Hippocampal formation (tissue), 2 donors: ENCODE results near the gene DIP2C.
"Not testable (repeated sequence)": the region's sequence is repeated elsewhere in the genome, so short reads cannot be mapped to it uniquely, and the experiment has no call there.

ENCODE experiments used
- DNase-seq, 2 donors: peaks; one replicate each; lab custom pipeline; 2025; lab: John Stamatoyannopoulos, UW

Gene DIP2C

DNA sequence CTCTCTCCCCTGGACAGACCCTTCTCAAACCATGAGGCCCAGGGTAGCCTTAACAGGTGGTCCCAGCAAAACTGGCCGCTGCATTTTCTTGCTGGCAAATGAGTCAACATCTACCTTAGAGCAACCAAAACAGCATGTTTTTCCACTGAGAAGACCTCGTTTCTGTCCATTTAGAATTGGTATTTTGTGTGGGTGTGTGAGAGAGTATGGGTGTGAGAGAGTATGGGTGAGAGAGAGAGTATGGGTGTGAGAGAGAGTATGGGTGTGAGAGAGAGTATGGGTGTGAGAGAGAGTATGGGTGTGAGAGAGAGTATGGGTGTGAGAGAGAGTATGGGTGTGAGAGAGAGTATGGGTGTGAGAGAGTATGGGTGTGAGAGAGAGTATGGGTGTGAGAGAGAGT is 157.1 kb downstream of the DIP2C start:
- DNase-seq, result not testable (repeated sequence)

DNA sequence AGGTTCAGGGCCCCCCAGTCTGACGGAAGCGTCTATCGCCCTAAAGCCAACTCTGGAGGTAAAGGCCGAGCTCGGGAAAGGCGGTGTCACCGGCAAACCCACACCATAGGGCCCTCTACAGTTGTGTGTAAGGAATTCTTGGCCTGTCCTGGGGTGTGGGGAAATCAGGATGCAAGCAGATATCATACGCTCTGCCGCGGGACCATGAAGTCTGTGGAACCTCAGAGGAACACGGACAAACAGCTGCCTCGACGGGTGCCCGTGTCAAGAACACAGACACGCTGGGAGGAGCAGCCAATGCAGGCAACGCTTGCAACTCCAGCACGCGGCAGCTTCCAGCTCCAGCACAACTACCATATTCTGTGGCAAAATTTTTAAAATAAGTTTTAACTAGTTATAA is 157.9 kb downstream of the DIP2C start:
- DNase-seq, result no peak

DNA sequence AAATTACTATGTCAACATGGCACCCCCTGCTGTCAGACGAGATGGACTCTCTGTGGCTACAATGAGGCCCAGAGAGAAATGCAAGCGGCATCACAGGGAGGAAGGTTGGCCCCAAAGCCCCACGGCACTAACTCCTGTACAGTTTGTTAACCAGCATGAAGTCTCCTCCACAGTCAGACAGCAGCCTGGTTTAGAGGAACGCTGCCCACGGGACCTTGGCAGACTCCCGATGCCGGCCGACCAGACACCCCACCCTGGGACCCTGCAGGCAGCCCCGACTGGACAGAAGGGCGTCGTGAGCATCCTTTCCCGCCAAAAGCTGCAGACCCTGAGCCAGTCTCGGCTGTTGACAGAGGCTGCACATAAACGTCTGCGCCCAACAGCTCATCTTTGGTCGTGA is 158.8 kb downstream of the DIP2C start:
- DNase-seq, result no peak

DNA sequence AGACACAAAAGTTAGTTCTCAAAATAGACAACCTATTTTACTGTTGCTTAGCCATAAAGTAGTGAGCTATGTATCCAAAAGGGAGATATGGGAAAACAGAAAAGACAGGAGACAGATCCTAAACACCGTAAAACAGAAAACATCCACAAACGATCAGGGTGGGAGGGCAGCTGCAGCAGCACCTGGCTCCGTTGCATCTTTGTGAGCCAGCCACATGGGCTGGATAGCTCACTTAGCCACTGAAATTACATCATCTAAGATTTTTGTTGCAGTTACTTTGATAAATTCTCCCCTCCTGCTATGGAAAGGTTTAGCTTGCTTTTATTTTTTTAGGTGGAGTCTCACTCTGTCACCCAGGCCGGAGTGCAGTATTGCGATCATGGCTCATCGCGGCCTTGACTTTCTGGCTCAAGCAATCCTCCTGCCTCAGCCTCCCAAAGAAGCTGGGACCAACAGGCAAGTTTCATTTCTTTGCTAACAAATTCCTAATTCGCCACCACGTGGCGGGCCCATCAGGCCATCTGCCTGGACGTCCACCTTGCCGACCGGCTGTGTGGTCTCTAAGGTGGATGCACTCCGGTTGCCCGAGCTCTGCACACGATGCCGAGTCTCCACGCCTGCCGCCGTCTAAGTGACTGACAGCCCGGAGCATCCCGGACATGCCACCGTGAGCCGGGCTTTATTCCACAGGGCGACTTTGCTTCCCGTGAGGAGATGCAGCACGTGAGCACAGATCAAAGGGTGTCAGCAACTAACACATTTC is 159.8 kb downstream of the DIP2C start:
- no peak for DNase-seq

DNA sequence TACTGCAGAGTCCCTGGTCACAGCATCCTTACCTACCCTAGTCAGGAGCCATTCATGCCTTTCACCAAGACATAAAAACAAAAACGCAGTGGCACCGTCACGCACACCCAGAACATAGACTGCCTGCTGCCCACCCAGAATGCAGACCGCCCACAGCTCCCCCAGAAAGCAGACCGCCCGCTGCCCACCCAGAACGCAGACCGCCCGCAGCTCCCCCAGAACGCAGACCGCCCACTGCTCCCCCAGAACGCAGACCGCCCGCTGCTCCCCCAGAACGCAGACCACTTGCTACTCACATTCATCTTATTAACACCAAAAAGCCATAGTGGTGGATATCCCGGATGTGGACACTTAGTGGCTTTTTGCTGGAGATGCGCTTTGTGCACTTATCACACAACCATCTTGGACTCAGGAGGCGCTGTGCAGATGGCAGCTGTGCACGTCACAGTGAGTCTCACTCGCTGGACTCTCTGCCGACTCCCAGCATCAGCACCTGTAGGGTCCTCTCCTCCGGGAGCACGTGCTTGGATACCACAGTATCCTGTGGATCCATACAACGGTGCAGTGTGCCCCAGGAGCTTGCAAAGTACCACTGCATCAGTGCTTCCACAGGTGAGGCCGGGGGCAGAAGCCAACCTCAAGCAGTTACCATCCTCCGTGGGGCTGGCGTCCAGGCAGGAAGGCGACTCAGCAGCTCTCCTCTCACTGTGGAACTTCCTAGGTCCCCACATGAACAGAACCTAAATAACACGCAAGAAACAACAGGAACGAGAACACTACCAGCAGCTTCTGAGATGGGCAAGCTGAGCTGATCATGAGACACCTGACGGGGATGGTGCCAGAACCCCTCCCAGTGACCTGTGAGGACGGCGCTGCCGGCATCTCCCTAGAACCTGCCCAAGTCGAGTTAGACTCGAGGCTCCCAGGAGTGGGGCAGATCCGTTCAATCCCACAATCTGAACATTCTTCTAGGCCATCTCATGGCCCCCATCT is 161.0 kb downstream of the DIP2C start:
- no peak for DNase-seq

DNA sequence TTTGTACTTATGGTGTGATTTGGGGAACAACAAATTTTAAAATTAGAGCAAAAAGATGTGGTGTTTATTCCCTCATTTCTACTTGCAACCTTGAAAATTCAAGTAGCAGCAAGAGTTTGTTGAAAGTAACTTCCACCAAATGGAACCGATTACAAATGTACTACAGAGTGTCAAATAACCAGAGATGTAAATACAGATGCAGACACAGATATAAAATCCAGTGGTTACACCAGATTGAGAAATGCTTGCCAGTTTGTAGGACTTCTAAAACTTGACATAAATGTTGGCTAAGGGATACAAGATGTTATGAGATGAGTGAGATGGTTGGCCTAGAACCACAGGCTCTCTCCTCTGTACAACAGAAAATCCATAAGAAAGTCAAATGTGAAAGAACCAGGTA is 162.1 kb downstream of the DIP2C start:
- DNase-seq, result no peak

DNA sequence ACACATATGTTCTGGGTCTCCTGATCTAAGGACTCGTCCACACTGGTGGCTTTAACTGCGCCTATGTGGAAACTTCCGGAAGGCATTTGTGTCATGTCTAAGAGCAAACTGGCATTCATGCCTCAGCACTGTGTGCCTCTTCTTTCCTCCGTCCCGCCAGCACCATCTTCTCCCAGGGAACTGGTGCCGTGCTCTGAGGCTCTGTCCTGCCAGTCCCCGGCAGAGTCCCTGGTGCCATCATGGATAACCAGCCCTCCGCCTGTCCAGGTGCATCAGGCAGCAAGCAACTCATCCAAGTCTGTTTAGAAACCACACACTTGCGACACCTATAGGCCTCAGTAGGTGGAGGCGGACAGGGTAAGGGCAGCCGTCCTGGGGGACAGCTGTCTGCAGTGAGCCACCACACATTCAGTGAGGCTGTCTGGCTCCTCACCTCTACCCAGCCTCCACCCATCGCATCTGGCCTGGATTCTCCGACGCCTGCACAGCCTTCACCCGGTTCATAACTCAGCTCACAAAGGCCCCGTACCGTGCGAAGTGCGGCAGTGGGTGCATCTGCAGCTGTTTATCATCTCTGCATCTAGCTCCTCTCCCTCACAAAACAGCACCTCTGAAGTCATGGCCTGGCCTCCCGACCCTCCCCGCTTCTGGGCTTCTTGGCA is 162.7 kb downstream of the DIP2C start:
- DNase-seq, result no peak

DNA sequence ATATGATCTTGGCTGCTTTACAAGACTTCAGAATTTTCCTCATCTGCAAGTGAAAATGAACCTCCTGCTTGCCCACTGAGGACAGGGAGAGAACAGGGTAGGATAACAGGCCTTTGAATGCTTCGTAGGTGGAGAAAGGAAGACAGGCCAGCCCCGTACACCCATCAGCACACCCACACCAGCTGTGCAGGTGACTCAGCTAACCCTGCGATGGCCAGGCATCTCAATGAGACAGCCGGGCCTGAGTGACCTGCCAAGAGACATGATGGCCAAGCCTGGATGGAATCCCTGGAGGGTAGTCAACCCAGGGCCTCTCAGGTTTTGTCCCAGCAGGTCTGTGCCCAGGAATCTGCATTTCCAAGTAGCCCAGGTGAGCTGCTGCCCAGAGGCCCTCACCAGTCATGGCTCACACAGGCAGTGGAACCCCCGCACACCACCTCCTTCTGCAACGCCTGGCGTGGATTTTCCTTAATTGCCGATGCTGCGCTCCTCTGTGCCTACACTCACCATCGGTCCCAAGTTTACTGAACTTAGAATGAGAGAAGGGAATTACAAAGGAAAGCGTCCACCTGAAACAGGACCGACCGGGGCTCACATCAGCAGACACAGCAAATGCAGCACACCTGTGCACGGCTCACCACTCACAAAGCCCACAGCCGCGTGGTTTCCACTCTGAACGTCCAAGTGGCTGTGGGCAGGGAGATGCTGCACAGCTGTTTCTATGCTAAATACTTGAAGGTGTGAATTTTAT is 163.7 kb downstream of the DIP2C start:
- no peak for DNase-seq

DNA sequence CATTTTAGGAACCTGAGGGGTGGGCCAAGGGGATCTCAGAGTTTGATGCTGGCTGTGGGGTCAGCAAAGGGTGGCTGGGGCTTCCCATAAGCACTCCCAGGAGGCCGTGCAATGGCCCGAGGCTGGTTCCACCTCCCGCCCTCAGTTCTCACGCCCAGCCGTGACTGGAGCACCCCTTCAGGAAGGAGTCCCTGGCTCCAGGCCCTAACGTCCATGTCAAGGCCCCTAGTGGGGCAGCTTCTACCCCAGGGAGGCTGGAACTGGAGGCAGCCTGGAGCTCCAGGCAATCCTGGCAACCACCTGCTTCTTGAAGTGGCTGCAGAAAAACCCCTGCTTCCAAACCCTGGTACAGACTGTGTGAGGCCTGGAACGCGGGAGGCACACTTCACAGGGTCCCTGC is 165.5 kb downstream of the DIP2C start:
- DNase-seq, result no peak

DNA sequence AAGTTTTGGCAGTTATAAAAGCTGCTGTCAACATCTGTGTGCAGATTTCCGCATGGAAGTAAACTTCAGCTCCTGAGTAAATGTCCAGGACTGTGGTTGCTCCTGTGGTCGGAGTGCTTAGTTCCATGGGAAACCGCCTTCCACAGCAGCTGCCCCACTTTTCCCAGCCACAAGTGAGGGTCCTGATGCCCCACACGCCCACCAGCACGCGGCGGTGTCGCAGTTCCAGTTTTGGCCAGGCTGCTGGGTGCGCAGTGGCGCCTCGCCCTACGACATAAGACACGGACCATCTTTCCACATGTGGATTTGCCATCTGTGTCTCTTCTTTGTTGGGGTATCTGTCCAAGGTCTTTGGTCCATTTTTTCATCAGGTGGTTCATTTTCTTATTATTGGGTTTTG is 167.1 kb downstream of the DIP2C start:
- DNase-seq, result no peak

DNA sequence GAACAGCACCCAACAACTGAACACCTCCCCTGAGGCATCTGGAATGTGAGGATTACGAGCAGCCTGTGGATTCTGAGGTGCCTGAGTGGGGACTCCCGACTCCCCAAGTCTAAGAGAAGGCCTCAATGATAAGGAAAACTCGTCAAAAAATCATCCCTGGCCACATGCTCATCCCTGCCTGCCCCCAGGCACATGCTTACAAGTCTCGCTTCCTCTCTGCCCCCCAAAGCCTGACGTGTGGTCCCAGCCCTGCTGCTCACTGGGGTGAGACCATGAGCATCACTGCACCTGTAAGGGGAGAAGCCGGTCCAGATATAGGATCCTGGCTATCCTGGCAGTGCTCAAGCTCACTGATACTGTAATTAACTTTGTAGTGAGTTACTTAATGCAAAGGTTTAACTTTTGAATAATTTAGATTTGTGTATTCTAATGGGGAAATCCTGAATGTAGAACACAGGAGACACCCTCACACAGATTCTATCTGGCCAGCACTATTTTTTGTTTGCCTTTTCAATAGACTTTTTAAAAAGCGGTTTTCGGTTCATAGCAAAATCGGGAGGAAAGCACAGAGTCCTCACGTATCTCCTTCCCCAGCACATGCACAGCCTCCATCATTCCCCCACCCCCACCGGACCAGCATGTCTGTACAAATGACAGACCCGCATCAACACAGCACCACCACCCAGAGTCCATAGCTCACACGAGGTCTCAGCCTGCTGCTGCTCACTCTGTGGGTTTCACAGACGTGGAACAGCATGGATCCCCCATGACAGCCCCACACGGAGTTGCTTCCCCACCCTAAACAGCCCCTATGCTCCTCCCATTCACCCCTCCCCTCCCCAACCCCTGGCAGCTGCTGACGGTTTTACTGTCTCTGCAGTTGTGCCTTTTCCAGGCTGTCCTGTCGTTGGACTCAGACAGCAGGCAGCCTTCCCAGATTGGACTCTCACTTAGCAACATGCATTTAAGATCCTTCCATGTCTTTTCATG is 167.9 kb downstream of the DIP2C start:
- DNase-seq, result peak in 1 of 2 donors; percentile 54

DNA sequence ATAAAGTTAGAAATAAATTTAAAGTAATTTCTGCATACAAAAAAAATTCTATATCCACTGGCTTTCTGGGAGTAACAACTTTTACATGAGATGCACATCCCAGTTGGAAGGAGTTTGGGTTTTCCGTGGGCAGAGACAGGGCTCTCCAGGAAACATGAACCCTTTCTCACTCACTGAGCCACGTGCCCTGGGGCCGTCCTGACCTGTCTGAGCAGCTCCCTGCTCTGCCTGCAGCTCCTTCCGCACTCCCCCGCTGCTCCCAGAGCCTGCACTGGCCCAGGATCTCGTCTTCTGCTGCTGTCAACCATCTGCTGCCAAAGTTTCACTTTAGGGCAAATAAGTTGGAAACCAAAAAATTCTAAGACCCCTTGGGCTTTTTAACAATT is 169.1 kb downstream of the DIP2C start:
- DNase-seq, result no peak

DNA sequence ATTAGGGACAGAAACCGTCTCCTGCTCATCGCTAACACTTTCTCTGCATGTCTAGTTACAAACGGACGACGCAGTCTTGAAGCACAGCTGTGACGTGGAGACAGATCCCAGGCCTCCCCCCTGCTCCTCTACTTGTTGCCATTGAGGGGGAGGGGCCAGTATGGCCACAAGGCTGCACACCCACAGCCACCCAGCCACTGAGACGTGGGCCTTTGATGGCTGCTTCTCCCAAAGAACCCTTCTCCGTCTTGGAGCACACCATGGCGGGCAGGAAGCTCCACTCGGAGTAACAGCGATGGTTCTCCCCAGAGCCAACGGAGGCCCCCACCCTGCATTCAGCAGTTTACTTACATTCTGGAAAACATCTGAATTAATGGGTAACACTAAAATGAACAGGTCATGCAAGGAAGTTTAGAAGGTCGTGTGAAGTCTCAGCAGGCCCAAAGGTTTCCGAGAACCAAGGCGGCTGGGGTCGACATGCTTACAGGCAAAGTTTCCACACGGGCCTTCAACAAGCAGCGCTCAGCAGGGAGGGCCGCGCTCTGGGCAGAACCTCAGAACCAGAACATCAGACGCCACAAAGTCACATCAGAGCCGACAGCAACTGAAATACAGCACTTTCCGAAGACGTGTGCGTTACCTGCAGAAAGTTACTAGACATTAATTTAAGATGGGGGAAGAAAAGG is 169.6 kb downstream of the DIP2C start:
- DNase-seq, result no peak

DNA sequence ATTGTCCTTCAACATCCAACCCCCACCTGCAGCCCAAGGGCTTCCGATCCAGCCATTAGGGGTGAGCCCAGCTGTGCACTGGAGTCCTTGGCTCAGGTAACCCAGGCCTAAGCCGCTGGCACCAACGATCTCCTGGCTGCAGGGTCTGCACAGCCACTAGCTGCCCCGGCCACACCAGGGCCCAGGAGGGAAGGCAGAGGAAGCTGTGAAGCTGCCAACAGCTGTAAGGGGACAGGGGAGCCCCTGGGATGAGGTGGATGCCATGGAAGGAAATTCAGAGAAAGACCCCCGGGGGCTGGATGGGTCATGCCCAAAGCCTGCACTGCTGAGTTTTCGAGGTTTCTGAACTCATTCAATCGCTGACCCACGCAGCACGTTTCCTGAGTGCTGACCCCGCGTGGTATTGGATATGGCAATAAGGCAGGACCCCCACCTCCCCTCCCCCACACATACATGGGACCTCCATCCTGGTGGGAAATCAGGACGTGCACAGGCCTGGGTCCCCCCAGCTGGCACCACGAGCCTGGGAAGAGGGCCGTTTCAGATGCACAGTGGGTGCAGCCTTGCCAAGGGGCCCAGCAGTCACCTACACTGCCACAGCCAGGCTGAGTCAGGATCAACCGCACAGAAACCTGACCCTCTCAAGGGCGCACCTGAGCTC is 170.3 kb downstream of the DIP2C start:
- no peak for DNase-seq

DNA sequence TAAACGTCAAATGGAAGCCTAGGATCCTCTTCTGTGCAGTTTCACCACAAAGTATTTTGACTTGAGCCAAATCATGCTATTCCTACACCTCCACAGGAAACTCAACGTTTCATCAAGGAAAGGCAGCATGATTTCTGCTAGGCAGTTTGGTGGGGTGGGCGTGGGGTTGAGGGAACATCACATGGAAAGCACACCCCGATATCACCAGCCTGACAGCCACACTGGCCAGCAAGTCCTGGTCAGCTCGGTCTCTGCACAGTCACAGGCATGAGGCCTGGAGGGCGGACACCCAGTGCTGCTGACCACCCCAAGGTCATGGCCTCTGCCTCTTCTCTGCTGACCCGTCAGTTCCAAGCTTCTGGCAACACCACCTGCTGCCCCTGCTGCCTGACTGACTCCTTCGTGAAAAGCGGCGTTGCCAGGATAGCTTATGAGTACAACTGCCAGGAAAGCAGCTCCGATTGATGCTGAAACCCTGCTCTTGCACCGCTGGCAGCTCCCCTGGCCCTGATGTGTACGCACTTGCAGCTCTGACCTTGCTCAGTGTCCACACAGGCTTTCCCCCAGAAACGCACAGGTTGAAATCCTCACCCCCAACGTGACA is 171.5 kb downstream of the DIP2C start:
- no peak for DNase-seq

DNA sequence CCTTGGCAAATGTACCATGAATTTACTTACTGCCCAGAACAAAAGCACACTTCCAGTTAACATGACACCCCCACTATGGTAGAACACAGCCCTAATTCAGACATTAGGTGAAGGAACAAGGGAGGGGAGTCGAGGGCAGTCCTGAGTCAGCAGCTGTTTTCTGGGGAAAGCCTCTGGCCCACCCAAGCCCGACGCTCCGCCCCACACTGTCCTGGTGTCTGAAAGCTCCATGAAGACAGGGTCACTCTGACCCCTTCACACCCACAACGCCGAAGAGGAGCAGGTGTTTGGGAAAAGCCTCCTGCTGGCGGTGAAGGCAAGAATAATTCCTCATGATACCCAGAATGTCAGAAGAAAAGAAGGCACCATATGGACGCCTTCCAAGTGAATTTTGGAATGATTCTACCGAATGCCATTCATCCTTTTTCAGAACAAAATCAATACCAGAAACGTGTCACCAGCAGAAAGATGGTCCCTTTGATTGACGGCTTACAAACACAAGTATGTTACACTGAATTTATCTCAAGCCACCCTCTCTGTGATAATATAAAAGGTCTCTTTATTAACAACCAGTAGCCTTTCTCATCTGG is 172.1 kb downstream of the DIP2C start:
- DNase-seq, result no peak

DNA sequence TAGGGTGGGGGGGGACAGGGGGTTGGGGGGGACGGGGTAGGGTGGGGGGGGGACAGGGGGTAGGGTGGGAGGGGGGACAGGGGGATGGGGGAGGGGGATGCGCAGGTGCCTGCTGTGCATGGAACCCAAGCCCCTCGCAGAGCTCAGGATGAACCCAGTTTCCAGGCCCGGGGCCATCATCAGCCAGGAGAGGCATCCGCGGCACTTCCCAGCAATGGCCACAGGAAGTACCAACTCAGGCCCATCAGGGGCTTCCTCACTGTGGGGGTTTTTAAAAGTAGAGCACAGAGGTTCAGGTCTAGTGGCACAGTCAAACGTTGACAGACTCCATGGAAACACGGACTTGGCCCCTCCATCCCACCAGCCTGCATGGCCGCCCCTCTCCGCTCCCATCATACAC is 172.7 kb downstream of the DIP2C start:
- no peak for DNase-seq

DNA sequence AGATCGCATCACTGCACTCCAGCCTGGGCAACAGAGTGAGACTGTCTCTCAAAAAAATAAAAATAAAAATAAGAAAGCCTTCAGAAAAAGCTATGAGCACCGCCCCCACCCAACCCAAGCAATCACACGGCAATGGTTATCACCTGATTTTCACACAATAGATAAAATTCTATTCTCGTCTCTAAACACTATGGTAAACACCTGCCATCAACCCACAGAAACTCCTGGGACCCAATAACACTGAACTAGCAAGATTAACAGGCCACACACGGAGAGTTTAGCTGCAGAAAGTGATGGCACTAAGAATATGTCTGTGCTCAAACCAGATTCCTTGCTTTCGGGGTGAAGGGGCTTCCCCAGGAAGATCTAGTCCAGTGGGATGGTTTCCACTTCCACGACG is 173.8 kb downstream of the DIP2C start:
- no peak for DNase-seq
